PC-3 (cell line): ENCODE measurements around the gene UFD1. TPM values are rescaled to one million over a fixed set of nuclear protein-coding genes. Genes with fewer than 3 reads are reported as not detected.
A peak's percentile ranks its signal among the peaks of the same experiment; 100 is the strongest.

Experiments
- ATAC-seq: fragments of 200-7000 bp; cut with Tn5 transposase; 2 replicates; pipeline ENCODE4 v1.9.1; 2020; ENCODE audit warnings: mild to moderate bottlenecking, moderate library complexity
- BruUV-seq: library from RNA; stranded (reverse); fragments of 400-500 nt; replicated peaks from 2 replicates; lab custom pipeline; 2021; lab: Mats Ljungman, UMichigan
- CTCF ChIA-PET: fragments of 300-600 bp; sonication (Branson Sonifier 250); formaldehyde crosslinking; loops from one replicate; lab custom pipeline; 2022; ENCODE audit warnings: antibody characterized with exemption; lab: Charles Lee
- POLR2A ChIA-PET: fragments of 300-600 bp; sonication (Branson Sonifier 250); formaldehyde crosslinking; loops from one replicate; lab custom pipeline; 2022; ENCODE audit warnings: antibody characterized with exemption; ENCODE audit not compliant: unreplicated experiment; lab: Charles Lee
- DNase-seq: peaks from one replicate; pipeline ENCODE4 v3.0.0-alpha.2; 2015
- H2AFZ ChIP-seq: fragments of 300-600 bp; sonication (generic); 2 replicates; pipeline ENCODE4 v1.6.0; 2016; ENCODE audit warnings: antibody characterized with exemption, low read length
- H3F3A ChIP-seq: fragments of 300-600 bp; sonication (generic); one replicate; pipeline ENCODE4 v1.6.0; 2017; ENCODE audit warnings: antibody characterized with exemption, low read length, control low read depth, mild to moderate bottlenecking; ENCODE audit not compliant: unreplicated experiment
- H3K27ac ChIP-seq: fragments of 300-600 bp; sonication (generic); 2 replicates; pipeline ENCODE4 v1.5.1; 2016; ENCODE audit warnings: mild to moderate bottlenecking, low read length
- H3K27me3 ChIP-seq: fragments of 300-600 bp; sonication (generic); 2 replicates; pipeline ENCODE4 v1.6.1; 2016; ENCODE audit warnings: low read length, mixed read lengths
- H3K36me3 ChIP-seq: fragments of 300-600 bp; sonication (generic); 2 replicates; pipeline ENCODE4 v1.6.1; 2016; ENCODE audit warnings: low read depth, mixed run types, low read length, mixed read lengths
- H3K4me1 ChIP-seq: fragments of 300-600 bp; sonication (generic); 2 replicates; pipeline ENCODE4 v1.5.1; 2016; ENCODE audit warnings: low read length; ENCODE audit not compliant: insufficient read depth
- H3K4me2 ChIP-seq: fragments of 300-600 bp; sonication (generic); 2 replicates; pipeline ENCODE4 v1.6.0; 2016; ENCODE audit warnings: low read length
- H3K4me3 ChIP-seq: fragments of 300-600 bp; sonication (generic); 2 replicates; pipeline ENCODE4 v1.5.1; 2016; ENCODE audit warnings: mild to moderate bottlenecking, low read length, mixed read lengths
- H3K79me2 ChIP-seq: fragments of 300-600 bp; sonication (generic); 2 replicates; pipeline ENCODE4 v1.6.1; 2017; ENCODE audit warnings: low read length, mixed read lengths
- H3K9ac ChIP-seq: fragments of 300-600 bp; sonication (generic); 2 replicates; pipeline ENCODE4 v1.6.0; 2016; ENCODE audit warnings: mild to moderate bottlenecking, low read length
- H3K9me2 ChIP-seq: fragments of 300-600 bp; sonication (generic); replicated peaks from 2 replicates; pipeline ENCODE4 v1.6.1; 2016; ENCODE audit warnings: mixed run types, low read length, mixed read lengths
- H3K9me3 ChIP-seq: fragments of 300-600 bp; sonication (generic); 2 replicates; pipeline ENCODE4 v1.6.1; 2016; ENCODE audit warnings: low read length, mixed read lengths
- H4K20me1 ChIP-seq: fragments of 300-600 bp; sonication (generic); 2 replicates; pipeline ENCODE4 v1.6.1; 2016; ENCODE audit warnings: low read length, mixed read lengths
- EZH2 ChIP-seq: fragments of 300-600 bp; sonication (generic); IDR thresholded peaks from one replicate; pipeline ENCODE4 v1.6.1; 2017; ENCODE audit warnings: antibody characterized with exemption, mild to moderate bottlenecking, low read length; ENCODE audit not compliant: unreplicated experiment
- EZH2phosphoT487 ChIP-seq: fragments of 300-600 bp; sonication (generic); IDR thresholded peaks from 2 replicates; pipeline ENCODE4 v1.6.1; 2018; ENCODE audit warnings: mild to moderate bottlenecking, antibody characterized with exemption, low read length, borderline replicate concordance
- intact Hi-C: fragments of 100-400 bp; cut with micrococcal nuclease; formaldehyde crosslinking; loops from 2 replicates; pipeline ENCODE4 v1.9.0; 2023
- total RNA-seq: library from RNA; depleted of rRNA; stranded (reverse); fragments of >200 nt; gene quantifications from 2 replicates; pipeline ENCODE4 v1.2.3, GENCODE V29; 2014
- TF ChIP-seq, protein P1 (sequence below): fragments of 300-600 bp; sonication (generic); conservative IDR thresholded peaks from 2 replicates; pipeline ENCODE4 v1.5.1; 2017; ENCODE audit warnings: antibody characterized with exemption, low read depth, mild to moderate bottlenecking, low read length

The UFD1 gene
- total RNA-seq, 1 experiment from 2014 or later, result 92.6 TPM

GRCh38 chr22:19434401-19434800 lies 44.6 kb downstream of the UFD1 start:
- Histone ChIP-seq H3K79me2 (peaks cover 34% of the 10 kb centered on the region), H3K27me3 (no peaks in the 10 kb centered on the region), H3K4me1 (peaks cover 13% of the 10 kb centered on the region), H3K9ac (no peak overlapping the region), H3K27ac (no peak overlapping the region), H3F3A (no peaks in the 10 kb centered on the region), H3K9me2 (no peaks in the 10 kb centered on the region), H2AFZ (no peak overlapping the region), H3K4me3 (no peak overlapping the region), H3K4me2 (no peak overlapping the region), H4K20me1 (peaks cover 2% of the 10 kb centered on the region; the same call in 1 of the 2 replicates), H3K36me3 (peaks cover 5% of the 10 kb centered on the region; the same call in 1 of the 2 replicates), H3K9me3 (no peaks in the 10 kb centered on the region)
- TF ChIP-seq EZH2 (no peak), EZH2phosphoT487 (no peak)
- TF ChIP-seq, protein P1, sequence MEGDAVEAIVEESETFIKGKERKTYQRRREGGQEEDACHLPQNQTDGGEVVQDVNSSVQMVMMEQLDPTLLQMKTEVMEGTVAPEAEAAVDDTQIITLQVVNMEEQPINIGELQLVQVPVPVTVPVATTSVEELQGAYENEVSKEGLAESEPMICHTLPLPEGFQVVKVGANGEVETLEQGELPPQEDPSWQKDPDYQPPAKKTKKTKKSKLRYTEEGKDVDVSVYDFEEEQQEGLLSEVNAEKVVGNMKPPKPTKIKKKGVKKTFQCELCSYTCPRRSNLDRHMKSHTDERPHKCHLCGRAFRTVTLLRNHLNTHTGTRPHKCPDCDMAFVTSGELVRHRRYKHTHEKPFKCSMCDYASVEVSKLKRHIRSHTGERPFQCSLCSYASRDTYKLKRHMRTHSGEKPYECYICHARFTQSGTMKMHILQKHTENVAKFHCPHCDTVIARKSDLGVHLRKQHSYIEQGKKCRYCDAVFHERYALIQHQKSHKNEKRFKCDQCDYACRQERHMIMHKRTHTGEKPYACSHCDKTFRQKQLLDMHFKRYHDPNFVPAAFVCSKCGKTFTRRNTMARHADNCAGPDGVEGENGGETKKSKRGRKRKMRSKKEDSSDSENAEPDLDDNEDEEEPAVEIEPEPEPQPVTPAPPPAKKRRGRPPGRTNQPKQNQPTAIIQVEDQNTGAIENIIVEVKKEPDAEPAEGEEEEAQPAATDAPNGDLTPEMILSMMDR, result no peak
- no peak for DNase-seq
- POLR2A ChIA-PET, result no interaction called here
- no TSS peak for BruUV-seq
- CTCF ChIA-PET, result no interaction called here
- intact Hi-C loops, result no loop called here
- no peak for ATAC-seq

GRCh38 chr22:19432133-19432851 lies 46.7 kb downstream of the UFD1 start, which contains the start of gene MRPL40:
Gene MRPL40, plus strand, starts transcription at chr22:19432545. Its CDS starts 10 bp downstream, at chr22:19432555.
- no peaks in the 10 kb centered on the region for H3K27me3 ChIP-seq
- H3K36me3 ChIP-seq, result peaks cover 5% of the 10 kb centered on the region; the same call in 1 of the 2 replicates
- no TSS peak for BruUV-seq
- peaks cover 13% of the 10 kb centered on the region for H4K20me1 ChIP-seq
- H3K4me1 ChIP-seq, result peaks cover 24% of the 10 kb centered on the region
- CTCF ChIA-PET, result no interaction called here
- intact Hi-C loops, result no loop called here
- H3K9me3 ChIP-seq, result no peaks in the 10 kb centered on the region
- peak within 1 kb of the TSS; percentile 100 for H3K4me2 ChIP-seq
- peak; percentile 86 for ATAC-seq
- no peaks in the 10 kb centered on the region for H3K9me2 ChIP-seq
- peak; percentile 91 for DNase-seq
- POLR2A ChIA-PET, result no interaction called here
- H3F3A ChIP-seq, result no peaks in the 10 kb centered on the region
- peaks cover 55% of the 10 kb centered on the region for H3K79me2 ChIP-seq
- peak within 1 kb of the TSS; percentile 98 for H3K4me3 ChIP-seq
- H2AFZ ChIP-seq, result peak within 1 kb of the TSS; percentile 84
- TF ChIP-seq EZH2phosphoT487, result no peak
- TF ChIP-seq EZH2, result no peak
- TF ChIP-seq, protein P1, result no peak
- peak within 1 kb of the TSS; percentile 91 for H3K27ac ChIP-seq
- peak within 1 kb of the TSS; percentile 100 for H3K9ac ChIP-seq

- Histone ChIP-seq H3F3A (no peaks in the 10 kb centered on the region), H3K27ac (peak within 1 kb of the TSS; percentile 91), H3K27me3 (no peaks in the 10 kb centered on the region), H3K4me1 (peaks cover 24% of the 10 kb centered on the region), H3K9ac (peak within 1 kb of the TSS; percentile 100), H3K9me2 (no peaks in the 10 kb centered on the region), H3K36me3 (peaks cover 5% of the 10 kb centered on the region; the same call in 1 of the 2 replicates), H2AFZ (peak within 1 kb of the TSS; percentile 84), H3K9me3 (no peaks in the 10 kb centered on the region), H3K4me2 (peak within 1 kb of the TSS; percentile 100), H4K20me1 (peaks cover 15% of the 10 kb centered on the region), H3K4me3 (peak within 1 kb of the TSS; percentile 98), H3K79me2 (peaks cover 61% of the 10 kb centered on the region)
- ChIA-PET POLR2A (no interaction called here), CTCF (no interaction called here)
- ATAC-seq, result peak; percentile 47
- intact Hi-C loops, result no loop called here
- DNase-seq, result peak; percentile 72
- TF ChIP-seq EZH2 (no peak), EZH2phosphoT487 (no peak)
- TF ChIP-seq, protein P1, result no peak
- BruUV-seq, result no TSS peak
Observed at GRCh38 chr22:19431649-19432132, 47.3 kb downstream of the UFD1 start, which contains the start of gene HIRA. Gene HIRA, minus strand, starts transcription at chr22:19431733. Its CDS starts 257 bp downstream, at chr22:19431476.
